RPMI8226 (cell line): ENCODE results near the gene COL2A1.

ENCODE experiments used
- DNase-seq: peaks from one replicate; pipeline ENCODE4 v3.0.0-alpha.2; 2015

Gene COL2A1

GRCh38 chr12:47988073-47989022 lies 15.9 kb downstream of the COL2A1 start:
- DNase-seq = no peak

- DNase-seq = no peak
Observed at GRCh38 chr12:47987411-47988072, 16.7 kb downstream of the COL2A1 start.

GRCh38 chr12:47986832-47987231 lies 17.4 kb downstream of the COL2A1 start:
- DNase-seq = no peak

DNA sequence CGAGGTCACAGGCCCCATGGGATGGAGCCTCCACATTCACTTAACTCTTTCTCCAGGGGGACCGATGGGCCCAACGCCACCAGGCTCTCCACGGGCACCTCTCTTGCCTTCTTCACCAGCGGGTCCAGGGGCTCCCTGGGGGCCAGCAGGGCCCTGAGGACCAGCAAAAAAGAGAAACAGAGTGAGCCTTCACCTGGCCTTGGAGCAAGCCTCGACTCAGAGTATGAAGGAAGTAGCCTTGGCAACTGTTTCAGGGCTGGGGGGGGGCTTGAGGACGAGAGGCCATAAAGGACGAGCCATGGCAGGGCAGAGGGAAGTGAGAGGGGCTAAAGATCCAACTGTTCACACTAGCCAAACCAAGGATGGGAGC lies 18.0 kb downstream of the COL2A1 start:
- DNase-seq = no peak

- DNase-seq = no peak
Observed at GRCh38 chr12:47985596-47986290, 18.5 kb downstream of the COL2A1 start.

DNA sequence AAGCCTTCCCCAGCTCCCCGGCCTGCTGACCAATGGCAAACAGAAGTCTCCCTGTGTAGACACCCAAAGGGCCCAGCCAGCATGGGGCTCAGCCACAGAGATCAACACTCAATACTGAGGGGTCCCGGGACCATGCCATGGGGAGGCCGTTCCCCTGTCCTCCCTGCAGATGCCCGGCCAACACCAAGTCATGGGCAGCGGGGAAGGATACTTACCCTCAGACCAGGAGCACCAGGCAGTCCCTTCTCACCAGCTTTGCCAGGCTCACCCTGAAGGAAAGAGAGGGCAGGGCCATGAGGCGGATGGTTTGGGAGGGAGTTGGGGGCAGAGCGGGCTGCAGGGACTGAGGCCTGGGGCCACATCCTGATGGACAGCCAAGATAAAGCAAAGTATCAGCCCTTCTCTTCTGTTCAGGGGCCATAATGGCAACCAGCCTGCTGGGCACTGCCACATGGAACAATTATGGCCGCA lies 19.9 kb downstream of the COL2A1 start:
- DNase-seq = no peak

DNA sequence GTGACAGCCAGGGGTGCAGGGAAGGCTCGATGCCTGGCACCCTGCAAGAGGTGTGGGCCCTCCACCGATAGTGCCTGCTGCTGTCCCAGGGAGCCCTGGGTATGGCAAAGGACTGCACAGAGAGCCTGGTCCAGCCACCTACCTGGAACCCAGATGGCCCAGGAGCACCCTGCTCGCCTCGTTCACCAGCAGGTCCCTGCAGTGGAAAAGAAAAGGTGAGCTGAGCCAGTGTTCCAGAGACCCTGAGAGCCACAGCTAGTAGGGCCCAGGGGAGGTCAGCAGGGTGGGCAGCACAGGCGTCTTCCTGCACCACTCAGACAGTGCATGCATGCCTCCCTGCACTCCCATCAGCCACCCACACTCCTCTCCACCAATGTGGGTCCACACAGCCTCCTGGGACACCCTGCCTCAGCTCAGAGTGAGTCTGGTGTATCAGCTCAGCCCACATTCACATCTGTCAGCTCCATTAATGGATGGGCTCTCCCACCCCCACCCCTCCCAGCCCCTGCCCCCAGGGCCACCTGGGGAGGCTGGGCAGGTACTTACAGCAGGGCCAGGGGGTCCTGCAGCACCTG lies 20.6 kb downstream of the COL2A1 start:
- no peak for DNase-seq

DNA sequence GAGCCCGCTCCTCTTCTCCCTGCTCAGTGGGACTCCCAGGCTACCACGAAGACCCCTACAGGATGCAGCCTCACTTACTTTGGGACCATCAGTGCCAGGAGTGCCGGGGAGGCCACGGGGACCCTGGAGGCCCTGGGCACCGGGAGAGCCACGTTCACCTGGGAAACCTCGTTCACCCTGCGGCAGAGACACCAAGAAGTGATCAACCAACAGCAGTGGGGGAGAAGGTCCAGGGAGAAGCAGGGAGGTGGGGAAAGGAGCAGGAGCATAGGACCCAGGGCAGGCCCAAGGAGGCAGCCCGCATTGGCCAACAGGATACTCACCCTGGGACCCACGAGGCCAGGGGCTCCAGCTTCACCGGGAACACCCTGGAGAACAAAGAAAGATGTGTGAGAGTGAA lies 21.5 kb downstream of the COL2A1 start:
- no peak for DNase-seq

- peak; percentile 69 for DNase-seq
Observed at GRCh38 chr12:47982311-47982710, 22.0 kb downstream of the COL2A1 start.

GRCh38 chr12:47981496-47982260 lies 22.6 kb downstream of the COL2A1 start:
- no peak for DNase-seq

DNA sequence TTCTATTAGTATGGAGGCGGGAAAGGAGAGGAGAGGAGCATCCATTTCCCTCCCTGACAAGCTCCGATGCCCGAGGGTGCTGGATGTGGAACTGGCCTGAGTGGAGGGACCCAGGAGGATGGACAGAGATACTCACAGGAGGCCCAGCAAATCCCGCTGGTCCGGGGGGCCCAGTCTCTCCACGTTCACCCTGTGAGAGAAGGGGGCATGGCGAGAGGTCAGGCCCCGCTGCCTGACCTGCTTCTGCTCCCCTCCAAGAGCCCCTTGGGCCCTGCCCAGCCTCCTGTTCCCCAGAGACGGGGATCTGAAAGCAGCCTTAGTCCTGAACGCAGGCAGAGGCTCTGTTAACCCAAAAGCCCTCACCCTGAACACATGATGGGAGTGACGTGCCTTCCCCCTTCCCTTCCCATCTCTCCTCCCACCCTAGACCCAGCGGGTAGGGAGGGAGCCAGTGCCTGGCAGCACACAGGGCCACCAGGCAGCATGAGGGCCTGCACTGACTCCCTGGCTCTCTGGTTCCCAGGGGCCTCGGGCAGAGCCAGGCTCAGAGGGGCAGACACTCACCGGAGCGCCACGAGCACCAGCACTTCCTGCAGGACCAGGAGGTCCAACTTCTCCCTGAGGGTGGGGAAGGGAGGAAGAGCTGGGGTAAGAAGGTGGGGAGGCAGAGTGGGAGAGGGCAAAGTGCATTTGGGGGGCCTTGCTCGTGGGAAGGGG lies 23.3 kb downstream of the COL2A1 start:
- DNase-seq = no peak

- DNase-seq = no peak
Observed at GRCh38 chr12:47980197-47980596, 24.1 kb downstream of the COL2A1 start.

GRCh38 chr12:47979686-47980085 lies 24.6 kb downstream of the COL2A1 start:
- no peak for DNase-seq

DNA sequence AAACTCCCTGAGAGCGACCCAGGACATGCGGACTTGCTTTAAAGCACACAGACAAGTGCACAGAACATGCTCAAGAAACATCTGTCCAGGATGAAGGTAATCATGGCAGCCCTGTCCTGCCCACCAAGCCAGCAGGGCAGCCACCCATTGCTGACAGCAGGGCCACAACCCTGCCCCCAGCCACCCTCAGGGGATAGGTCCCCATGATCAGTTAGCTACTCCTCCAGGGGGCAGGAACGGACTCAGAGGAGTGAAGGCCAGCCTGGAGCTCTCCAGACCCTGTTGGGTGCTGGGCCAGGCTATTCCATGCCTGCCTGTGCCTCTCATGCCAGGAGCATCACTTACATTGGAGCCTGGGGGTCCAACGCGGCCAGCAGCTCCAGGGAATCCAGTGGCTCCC lies 25.1 kb downstream of the COL2A1 start:
- no peak for DNase-seq

DNA sequence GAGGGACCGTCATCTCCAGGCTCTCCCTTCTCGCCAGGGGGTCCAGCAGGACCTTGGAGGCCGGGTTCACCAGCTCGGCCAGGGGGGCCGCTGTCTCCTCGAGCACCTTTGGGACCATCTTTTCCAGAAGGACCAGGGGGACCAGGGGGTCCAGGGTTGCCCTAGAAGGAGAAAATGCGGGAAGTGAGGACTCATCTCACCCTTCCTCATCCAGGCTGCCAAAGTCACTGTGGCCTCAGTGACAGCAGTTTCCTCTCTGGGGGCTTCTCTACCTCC lies 25.7 kb downstream of the COL2A1 start:
- DNase-seq = no peak

GRCh38 chr12:47977772-47978597 lies 26.3 kb downstream of the COL2A1 start:
- no peak for DNase-seq

DNA sequence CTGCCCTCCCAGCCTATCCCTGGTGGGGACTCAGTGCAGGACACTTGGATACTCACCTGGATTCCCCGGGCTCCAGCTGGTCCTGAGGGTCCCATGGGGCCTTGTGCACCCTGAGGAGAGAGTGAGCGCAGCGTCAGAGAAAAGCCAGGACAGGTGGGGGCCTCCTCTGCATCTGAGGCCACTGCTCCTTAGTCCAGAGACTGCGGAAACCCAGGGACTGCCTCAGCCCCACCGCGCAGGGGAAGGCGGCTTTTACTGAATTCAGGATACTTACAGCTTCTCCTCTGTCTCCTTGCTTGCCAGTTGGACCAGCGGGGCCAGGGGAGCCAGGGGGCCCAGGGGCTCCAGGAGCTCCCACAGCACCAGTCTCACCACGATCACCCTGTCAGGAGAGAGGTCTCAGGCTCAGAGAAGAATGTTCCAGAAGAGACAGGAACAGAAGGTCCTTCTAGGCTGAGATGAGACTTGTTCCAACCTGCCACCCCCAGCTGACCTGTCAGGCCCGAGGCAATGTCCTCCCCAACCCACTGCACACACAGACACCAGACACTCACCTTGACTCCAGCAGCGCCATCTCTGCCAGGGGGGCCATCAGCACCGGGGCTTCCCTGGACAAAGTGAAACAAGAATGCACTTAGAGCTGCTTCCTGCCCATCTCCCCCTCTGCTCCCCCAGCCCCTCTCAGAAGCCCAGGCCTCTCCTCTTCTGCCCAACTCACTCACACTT lies 27.1 kb downstream of the COL2A1 start:
- no peak for DNase-seq

DNA sequence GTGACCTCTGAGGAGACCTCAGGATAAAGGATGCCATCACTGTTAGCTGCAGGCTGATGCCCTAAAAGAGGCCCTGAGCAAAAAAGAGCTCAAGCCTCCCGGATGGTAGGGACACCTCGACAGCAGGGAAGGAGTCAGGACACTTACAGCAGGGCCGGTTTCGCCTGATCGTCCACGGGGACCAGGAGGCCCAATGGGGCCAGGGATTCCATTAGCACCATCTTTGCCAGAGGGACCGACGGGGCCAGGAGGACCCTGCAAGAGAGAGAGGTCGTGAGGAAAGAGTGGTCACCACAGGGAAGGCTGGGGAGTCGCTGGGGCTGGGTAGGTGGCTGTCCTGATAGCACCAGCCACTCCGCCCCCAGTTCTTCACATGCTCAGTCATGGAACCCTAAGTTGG lies 28.5 kb downstream of the COL2A1 start:
- DNase-seq = no peak

DNA sequence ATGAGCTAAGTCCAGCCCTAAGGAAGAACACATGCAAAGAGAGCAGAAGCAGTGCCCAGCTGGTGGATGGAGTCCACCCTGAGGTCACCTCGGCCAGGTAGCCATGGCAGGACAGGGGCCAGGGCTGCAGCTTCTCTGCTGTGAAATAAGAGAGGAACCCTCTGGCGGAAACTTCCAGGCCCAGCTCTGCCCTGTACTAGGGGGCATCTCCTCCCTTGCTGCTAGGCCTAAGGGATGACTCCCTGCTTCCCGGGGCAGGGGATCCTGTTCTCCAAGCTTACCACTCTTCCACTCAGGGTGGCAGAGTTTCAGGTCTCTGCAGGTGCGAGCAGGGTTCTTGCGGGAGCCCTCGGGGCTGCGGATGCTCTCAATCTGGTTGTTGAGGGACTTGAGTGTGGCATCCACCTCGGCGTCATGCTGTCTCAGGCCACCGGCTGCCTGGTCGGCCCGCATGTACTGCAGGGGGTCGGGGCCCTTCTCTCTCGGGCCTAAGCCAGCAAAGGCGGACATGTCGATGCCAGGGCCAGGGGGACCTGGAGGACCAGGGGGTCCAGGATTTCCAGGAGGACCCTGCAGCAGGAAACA lies 29.1 kb downstream of the COL2A1 start:
- DNase-seq = no peak

- no peak for DNase-seq
Observed at GRCh38 chr12:47973870-47974269, 30.4 kb downstream of the COL2A1 start.
